D341Med (cell line): ENCODE results near the gene QTRT2.

Source experiments
- DNase-seq: peaks from one replicate; pipeline ENCODE4 v3.0.0; 2012; ENCODE audit warnings: low spot score

Gene QTRT2

GRCh38 chr3:114078126-114078525 is 21.6 kb downstream of the QTRT2 start:
- no peak for DNase-seq

- DNase-seq, result no peak
Observed at GRCh38 chr3:114079761-114080160, 23.2 kb downstream of the QTRT2 start.

- no peak for DNase-seq
Observed at GRCh38 chr3:114080201-114080600, 23.7 kb downstream of the QTRT2 start.

- no peak for DNase-seq
Observed at GRCh38 chr3:114081037-114081436, 24.5 kb downstream of the QTRT2 start.

GRCh38 chr3:114083112-114083511 is 26.6 kb downstream of the QTRT2 start:
- DNase-seq, result no peak

- no peak for DNase-seq
Observed at GRCh38 chr3:114086356-114086755, 29.8 kb downstream of the QTRT2 start.

- no peak for DNase-seq
Observed at GRCh38 chr3:114089675-114090074, 33.1 kb downstream of the QTRT2 start.

- DNase-seq, result no peak
Observed at GRCh38 chr3:114092151-114093015, 35.8 kb downstream of the QTRT2 start.

GRCh38 chr3:114093016-114093380 is 36.5 kb downstream of the QTRT2 start:
- no peak for DNase-seq

GRCh38 chr3:114093596-114093995 is 37.1 kb downstream of the QTRT2 start:
- no peak for DNase-seq

GRCh38 chr3:114095796-114096195 is 39.3 kb downstream of the QTRT2 start:
- no peak for DNase-seq

GRCh38 chr3:114101101-114101500 is 44.6 kb downstream of the QTRT2 start:
- no peak for DNase-seq

- no peak for DNase-seq
Observed at GRCh38 chr3:114103181-114103580, 46.6 kb downstream of the QTRT2 start.

- DNase-seq, result no peak
Observed at GRCh38 chr3:114103858-114104257, 47.3 kb downstream of the QTRT2 start.

- DNase-seq, result no peak
Observed at GRCh38 chr3:114104414-114104813, 47.9 kb downstream of the QTRT2 start.

GRCh38 chr3:114108137-114108536 is 51.6 kb downstream of the QTRT2 start:
- DNase-seq, result no peak

- no peak for DNase-seq
Observed at GRCh38 chr3:114110439-114110838, 53.9 kb downstream of the QTRT2 start.

GRCh38 chr3:114111060-114111770 is 54.7 kb downstream of the QTRT2 start:
- no peak for DNase-seq

GRCh38 chr3:114112696-114113095 is 56.2 kb downstream of the QTRT2 start:
- DNase-seq, result no peak

- no peak for DNase-seq
Observed at GRCh38 chr3:114114719-114115118, 58.2 kb downstream of the QTRT2 start.

- DNase-seq, result no peak
Observed at GRCh38 chr3:114115143-114115542, 58.6 kb downstream of the QTRT2 start.

GRCh38 chr3:114119776-114120175 is 63.2 kb downstream of the QTRT2 start:
- DNase-seq, result no peak

GRCh38 chr3:114120211-114120610 is 63.7 kb downstream of the QTRT2 start:
- DNase-seq, result no peak
